Epidermal melanocyte (primary cell): ENCODE results near the gene KCNMB2.

Source experiments
- DNase-seq: peaks from one replicate; pipeline ENCODE4 v3.0.0; 2011; ENCODE audit warnings: low spot score; ENCODE audit not compliant: insufficient read length

KCNMB2 gene

GRCh38 chr3:178637802-178638201 is 101.6 kb downstream of the KCNMB2 start:
- DNase-seq, result no peak

DNA sequence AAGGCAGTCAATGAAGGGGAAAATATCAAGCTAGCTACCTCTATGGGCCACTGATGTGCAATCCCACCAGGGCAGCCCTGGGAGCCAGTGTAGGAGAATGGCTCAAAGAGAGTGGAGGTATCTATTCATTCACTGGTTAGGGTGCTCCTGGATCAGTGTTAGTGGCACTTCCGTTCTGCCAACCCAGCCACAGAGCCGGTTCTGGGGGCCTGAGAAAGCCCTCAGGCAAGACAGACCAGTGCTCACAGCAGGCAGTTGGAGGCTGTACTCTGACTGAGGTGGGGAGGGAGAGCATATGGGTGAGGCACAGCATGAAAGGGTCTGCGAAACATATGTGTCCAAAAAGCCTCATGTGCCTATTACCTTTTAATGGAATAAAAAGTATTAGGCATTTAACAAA is 109.3 kb downstream of the KCNMB2 start:
- DNase-seq, result no peak

DNA sequence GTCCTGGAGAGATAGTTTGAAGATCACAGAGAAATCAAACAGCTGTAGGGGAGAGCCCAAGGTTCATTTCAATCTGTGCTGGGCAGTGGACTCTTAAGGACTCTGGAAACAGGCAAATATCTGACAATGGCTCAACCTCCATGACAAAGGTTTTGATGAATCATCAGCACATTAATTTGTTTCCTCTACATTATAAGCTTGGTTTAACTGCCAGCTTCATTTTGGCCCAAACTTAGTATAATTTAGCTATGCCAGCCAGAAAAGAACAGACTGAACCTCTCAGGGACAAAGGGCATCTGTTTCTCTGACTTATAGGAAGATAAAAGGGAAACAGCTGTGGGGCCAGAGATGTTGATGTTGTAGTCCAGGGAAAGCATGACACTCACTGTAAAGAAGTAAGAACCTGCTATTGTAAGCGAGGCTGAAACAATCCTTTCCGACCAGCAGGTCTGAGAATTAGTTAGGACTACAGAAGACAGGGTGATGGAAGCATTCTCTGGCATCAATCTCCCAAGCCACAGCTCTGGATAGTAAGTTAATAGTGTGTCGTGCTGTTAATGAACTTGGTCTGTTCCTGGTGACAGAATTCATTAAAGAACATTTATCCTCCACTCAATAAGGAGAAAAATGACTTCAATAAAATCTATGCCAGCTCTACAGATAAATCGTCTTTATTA is 110.1 kb downstream of the KCNMB2 start:
- DNase-seq, result no peak

GRCh38 chr3:178655488-178655887 is 119.3 kb downstream of the KCNMB2 start:
- DNase-seq, result no peak

DNA sequence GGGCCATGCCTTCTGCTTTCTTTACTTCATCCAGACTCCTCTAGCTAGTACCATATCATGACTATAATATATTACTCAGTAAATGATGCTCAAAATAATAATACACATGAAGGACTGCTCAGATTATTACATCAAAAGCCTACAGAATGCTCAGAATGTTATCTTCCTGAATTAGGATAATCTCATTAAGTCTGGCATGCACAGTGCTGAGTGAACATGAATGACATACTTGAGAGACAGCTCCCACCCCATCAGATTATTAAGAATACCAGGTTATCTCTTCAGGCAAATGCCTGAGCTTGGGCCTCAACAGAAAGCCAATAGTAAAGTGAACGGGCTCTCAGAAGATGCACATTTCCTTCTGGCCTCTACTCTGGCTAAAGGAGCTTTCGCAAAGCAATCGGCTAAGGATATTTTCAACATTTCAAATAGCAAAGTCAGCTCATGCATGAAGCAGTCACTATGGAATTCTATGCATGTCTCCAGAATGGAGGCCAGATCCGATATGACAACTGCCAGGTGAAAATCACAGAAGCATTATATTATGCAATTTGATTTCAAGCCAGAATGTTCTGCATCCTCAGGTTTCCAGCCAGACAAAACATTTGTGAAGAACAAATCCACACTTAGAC is 122.6 kb downstream of the KCNMB2 start:
- DNase-seq, result no peak

DNA sequence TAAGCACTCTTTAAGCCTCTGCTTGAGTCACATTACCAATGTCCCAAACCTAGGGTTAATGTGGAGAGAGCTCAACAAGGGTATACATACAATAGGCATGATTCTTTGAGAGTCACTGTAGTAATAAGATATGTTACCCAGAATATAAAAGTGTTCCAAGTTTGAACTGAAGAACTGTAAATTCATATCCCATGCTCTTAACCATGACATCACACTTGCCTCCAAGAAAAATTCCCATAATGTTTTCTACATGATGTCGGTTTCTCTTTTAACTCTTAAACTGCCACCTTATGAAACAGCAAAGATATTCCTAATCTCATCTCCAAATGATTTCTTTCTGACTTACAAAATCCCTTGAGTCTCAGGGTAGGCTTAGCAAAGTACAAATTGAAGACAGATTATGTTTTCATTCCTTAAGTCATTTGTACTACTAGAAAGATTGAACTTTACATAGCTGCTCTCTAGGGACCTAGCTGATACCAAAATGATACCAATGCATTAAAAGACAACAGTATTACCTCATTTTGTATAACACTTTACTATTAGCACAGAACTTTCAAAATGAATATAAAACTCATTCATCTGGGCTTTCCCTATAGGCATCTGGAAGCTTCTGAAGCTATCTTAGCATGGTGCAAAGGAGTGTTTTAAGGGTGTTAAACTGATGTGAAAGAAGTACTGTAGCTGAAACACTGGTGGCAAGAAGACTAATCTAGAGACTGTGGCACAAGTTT is 127.1 kb downstream of the KCNMB2 start:
- no peak for DNase-seq

DNA sequence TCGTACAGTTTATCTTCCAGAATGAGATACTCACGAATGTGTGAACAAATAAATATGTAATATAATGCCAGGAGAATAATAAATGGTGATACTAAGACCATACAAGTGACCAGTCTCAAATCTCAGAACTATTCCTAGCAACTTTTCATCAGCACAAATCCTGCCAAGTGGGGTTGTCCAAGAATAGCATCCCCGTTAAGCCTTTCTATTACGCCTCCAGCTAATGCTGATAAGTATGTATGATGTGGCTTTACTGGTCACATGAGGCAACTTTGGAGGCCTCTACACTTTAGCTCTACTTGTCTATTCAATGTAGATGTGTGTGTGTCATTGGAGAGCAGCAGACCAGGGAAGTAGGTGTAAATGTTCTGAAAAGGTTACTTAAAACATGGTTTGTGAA is 129.5 kb downstream of the KCNMB2 start:
- no peak for DNase-seq

GRCh38 chr3:178669022-178669601 is 132.9 kb downstream of the KCNMB2 start:
- DNase-seq, result no peak

DNA sequence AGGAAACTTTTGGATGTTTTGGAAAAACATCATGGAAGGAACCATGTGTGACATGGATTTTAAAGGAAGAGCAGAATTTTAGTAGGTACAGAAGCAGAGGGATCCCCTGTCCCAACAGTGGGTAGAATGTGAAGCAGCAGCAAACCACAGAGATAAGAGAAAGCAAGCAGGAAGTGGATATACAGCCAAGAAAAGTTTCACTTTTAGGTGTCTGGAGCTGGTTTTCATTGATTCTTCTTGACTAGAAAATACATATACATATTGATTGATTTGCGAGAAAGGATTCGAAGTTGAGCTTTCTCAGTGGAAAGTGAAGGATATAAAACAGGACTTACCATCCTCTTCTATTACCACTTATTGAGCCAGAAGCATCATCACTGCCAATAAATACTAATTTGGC is 133.5 kb downstream of the KCNMB2 start:
- no peak for DNase-seq

GRCh38 chr3:178671377-178671776 is 135.1 kb downstream of the KCNMB2 start:
- DNase-seq, result no peak

GRCh38 chr3:178671791-178672190 is 135.6 kb downstream of the KCNMB2 start:
- DNase-seq, result peak; percentile 20

- DNase-seq, result no peak
These were observed 136.0 kb downstream of the KCNMB2 start for GRCh38 chr3:178672275-178672674.

GRCh38 chr3:178673529-178673928 is 137.3 kb downstream of the KCNMB2 start:
- no peak for DNase-seq

- DNase-seq, result no peak
These were observed 139.8 kb downstream of the KCNMB2 start for GRCh38 chr3:178676077-178676476.

DNA sequence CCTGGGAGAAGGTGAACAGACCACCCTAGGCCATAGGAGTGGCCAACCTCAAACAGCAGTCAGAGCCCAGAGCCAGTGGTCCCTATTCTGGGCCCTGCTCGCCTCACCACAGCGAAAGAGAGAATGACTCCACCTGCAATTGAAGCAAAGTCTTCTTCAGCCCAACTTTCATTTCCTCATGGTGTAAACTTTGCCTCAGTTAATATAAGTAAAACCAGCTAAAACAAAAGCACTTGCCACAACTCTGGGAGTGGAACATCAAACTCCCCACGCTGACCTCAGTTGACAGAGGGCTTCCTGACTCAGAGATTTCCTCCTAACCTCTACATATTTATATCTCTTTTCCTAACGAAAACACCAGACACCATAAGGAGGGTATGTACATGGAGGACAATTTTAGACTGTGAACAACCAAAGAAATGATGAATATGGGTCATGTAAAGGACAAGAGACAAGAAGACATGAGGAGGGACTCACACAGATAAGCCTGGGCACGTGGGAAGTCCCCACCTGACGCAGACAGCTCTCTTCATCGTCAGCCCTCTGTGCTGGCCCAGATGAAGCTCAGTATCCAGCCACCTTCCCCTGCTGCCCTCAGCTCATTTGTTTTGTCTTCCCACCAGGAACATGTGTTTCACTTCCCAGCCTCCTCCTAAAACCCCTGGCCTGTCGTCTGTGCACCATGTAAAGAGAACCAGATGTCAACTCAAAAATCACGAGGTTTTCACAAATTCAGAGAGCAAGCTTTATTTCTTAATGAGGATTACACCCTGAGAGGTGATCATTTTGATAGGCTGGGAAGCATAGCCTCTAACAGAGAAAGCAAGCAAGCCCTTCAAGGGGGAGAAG is 140.9 kb downstream of the KCNMB2 start:
- no peak for DNase-seq

DNA sequence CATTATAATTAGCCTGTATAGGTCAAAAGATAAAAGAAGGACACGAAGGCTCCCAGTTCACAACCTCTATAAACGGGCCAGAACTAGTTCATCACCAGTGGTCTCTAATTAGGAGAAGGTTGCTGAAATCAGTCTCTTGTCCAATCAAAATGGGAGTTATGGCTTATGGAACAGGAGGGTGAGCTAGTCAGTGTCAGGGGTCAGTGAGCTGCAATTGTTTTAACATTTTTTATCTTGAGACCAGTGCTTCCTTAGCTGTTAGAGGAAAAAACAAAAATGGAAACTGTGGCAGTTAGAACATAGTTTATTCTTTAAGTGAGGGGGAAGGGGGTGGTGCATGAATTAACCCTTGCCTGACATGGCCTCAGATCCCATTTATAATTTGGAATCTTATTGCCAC is 141.7 kb downstream of the KCNMB2 start:
- no peak for DNase-seq

GRCh38 chr3:178680037-178680436 is 143.8 kb downstream of the KCNMB2 start:
- no peak for DNase-seq

GRCh38 chr3:178680489-178680888 is 144.3 kb downstream of the KCNMB2 start:
- DNase-seq, result no peak

GRCh38 chr3:178684881-178685590 is 148.8 kb downstream of the KCNMB2 start:
- no peak for DNase-seq

- no peak for DNase-seq
These were observed 149.3 kb downstream of the KCNMB2 start for GRCh38 chr3:178685591-178685906.

- no peak for DNase-seq
These were observed 150.6 kb downstream of the KCNMB2 start for GRCh38 chr3:178686826-178687225.
